SKM-1 (cell line): ENCODE results near the gene CEP162.
"Not testable (repeated sequence)": the region's sequence is repeated elsewhere in the genome, so short reads cannot be mapped to it uniquely, and the experiment has no call there.

Experiments used
- DNase-seq: peaks from one replicate; lab custom pipeline; 2025; ENCODE audit not compliant: unreplicated experiment; lab: John Stamatoyannopoulos, UW

Gene CEP162

GRCh38 chr6:84093441-84094435 lies 133.7 kb downstream of the CEP162 start:
- peak; percentile 97 for DNase-seq

- no peak for DNase-seq
These were observed 137.9 kb downstream of the CEP162 start for GRCh38 chr6:84089552-84089951.

GRCh38 chr6:84089081-84089480 lies 138.4 kb downstream of the CEP162 start:
- no peak for DNase-seq

- DNase-seq = no peak
These were observed 140.7 kb downstream of the CEP162 start for GRCh38 chr6:84086545-84087429.

- no peak for DNase-seq
These were observed 141.4 kb downstream of the CEP162 start for GRCh38 chr6:84086056-84086455.

- DNase-seq = not testable (repeated sequence)
These were observed 142.7 kb downstream of the CEP162 start for GRCh38 chr6:84084705-84085104.

- no peak for DNase-seq
These were observed 144.7 kb downstream of the CEP162 start for GRCh38 chr6:84082689-84083265.

GRCh38 chr6:84081222-84081621 lies 146.2 kb downstream of the CEP162 start:
- DNase-seq = no peak

GRCh38 chr6:84078335-84078734 lies 149.1 kb downstream of the CEP162 start:
- no peak for DNase-seq

GRCh38 chr6:84077645-84078044 lies 149.8 kb downstream of the CEP162 start:
- no peak for DNase-seq

GRCh38 chr6:84074988-84075781 lies 152.3 kb downstream of the CEP162 start:
- no peak for DNase-seq
